Panc1 (cell line): Measurements from ENCODE around the gene SLAIN2. TPM values are rescaled to one million over a fixed set of nuclear protein-coding genes. Genes with fewer than 3 reads are reported as not detected.

Source experiments
- ATAC-seq: fragments of 200-7000 bp; cut with Tn5 transposase; 2 replicates; pipeline ENCODE4 v1.9.1; 2020; ENCODE audit warnings: mild to moderate bottlenecking, moderate library complexity
- BruUV-seq: library from RNA; stranded (reverse); fragments of 400-500 nt; replicated peaks from 2 replicates; lab custom pipeline; 2021; lab: Mats Ljungman, UMichigan
- CTCF ChIA-PET: fragments of 300-600 bp; sonication (Branson Sonifier 250); formaldehyde crosslinking; loops from one replicate; lab custom pipeline; 2022; ENCODE audit warnings: antibody characterized with exemption; lab: Charles Lee
- POLR2A ChIA-PET: fragments of 300-600 bp; sonication (Branson Sonifier 250); formaldehyde crosslinking; loops from one replicate; lab custom pipeline; 2022; ENCODE audit warnings: antibody characterized with exemption; lab: Charles Lee
- DNase-seq: peaks from one replicate; pipeline ENCODE4 v3.0.0-alpha.2; 2010; ENCODE audit warnings: low read depth, low spot score
- H3K27ac ChIP-seq: 2 replicates; pipeline ENCODE4 v1.5.1; 2011; ENCODE audit warnings: mild to moderate bottlenecking, low read length, inconsistent platforms
- H3K27me3 ChIP-seq: fragments of 200-500 bp; sonication (Bioruptor generic); 2 replicates; pipeline ENCODE4 v1.6.0; 2014; ENCODE audit warnings: low read length, inconsistent platforms; ENCODE audit not compliant: control insufficient read depth, insufficient read depth
- H3K36me3 ChIP-seq: fragments of 200-500 bp; sonication (Bioruptor generic); 2 replicates; pipeline ENCODE4 v1.5.1; 2014; ENCODE audit warnings: inconsistent platforms, mild to moderate bottlenecking, low read length, moderate library complexity; ENCODE audit not compliant: control insufficient read depth, insufficient read depth
- H3K4me1 ChIP-seq: 2 replicates; pipeline ENCODE4 v1.5.1; 2011; ENCODE audit warnings: inconsistent platforms, mild to moderate bottlenecking, low read length, moderate library complexity; ENCODE audit not compliant: control insufficient read depth, insufficient read depth
- H3K4me3 ChIP-seq, 2 experiments: 2 replicates each; pipeline ENCODE4 v1.5.1; 2011 to 2012; ENCODE audit warnings: low read depth in 2 of 2, low read length in 2 of 2, mild to moderate bottlenecking in 2 of 2, inconsistent platforms in 1 of 2, moderate library complexity in 1 of 2
- H3K9me3 ChIP-seq: fragments of 200-500 bp; sonication (Bioruptor generic); 2 replicates; pipeline ENCODE4 v1.5.1; 2014; ENCODE audit warnings: low read depth, mild to moderate bottlenecking, inconsistent platforms, low read length, moderate library complexity; ENCODE audit not compliant: control insufficient read depth, insufficient read depth
- CTCF ChIP-seq: fragments of 450-650 bp; IDR thresholded peaks from 2 replicates; pipeline ENCODE4 v1.5.1; 2017; ENCODE audit warnings: mild to moderate bottlenecking
- POLR2AphosphoS5 ChIP-seq: IDR thresholded peaks from 2 replicates; pipeline ENCODE4 v1.6.1; 2012; ENCODE audit warnings: mild to moderate bottlenecking, low read depth, low read length, moderate library complexity
- REST ChIP-seq, 2 experiments: IDR thresholded peaks; 2 replicates each; pipeline ENCODE4 v1.6.1; 2011 to 2012; ENCODE audit warnings: low read depth in 2 of 2, control low read depth in 1 of 2, low read length in 1 of 2, mild to moderate bottlenecking in 1 of 2, moderate library complexity in 1 of 2; ENCODE audit not compliant: insufficient read depth in 1 of 2
- SIN3A ChIP-seq: IDR thresholded peaks from 2 replicates; pipeline ENCODE4 v1.6.1; 2012; ENCODE audit warnings: low read depth, mild to moderate bottlenecking, low read length, moderate library complexity, borderline replicate concordance; ENCODE audit not compliant: insufficient read depth
- TCF7L2 ChIP-seq: IDR thresholded peaks from 2 replicates; pipeline ENCODE4 v1.6.1; 2011; ENCODE audit warnings: mild to moderate bottlenecking, low read depth, low read length, inconsistent platforms
- in situ Hi-C: cut with HindIII; loops from 2 replicates; pipeline ENCODE4 v1.10.0; 2016; ENCODE audit warnings: low sequenced_read_pairs, low pct_unique_long_range_greater_than_20kb
- intact Hi-C: fragments of 100-400 bp; cut with micrococcal nuclease; formaldehyde crosslinking; loops from one replicate; pipeline ENCODE4 v1.10.0; 2022; ENCODE audit not compliant: unreplicated experiment
- total RNA-seq: library from RNA; stranded (reverse); gene quantifications from one replicate; pipeline ENCODE4 v1.2.1, GENCODE V29; 2021; ENCODE audit not compliant: unreplicated experiment

Gene SLAIN2
- total RNA-seq, 1 experiment from 2014 or later, result 53.2 TPM

- H3K36me3 ChIP-seq, result peaks cover 3% of the 10 kb centered on the region; the same call in 1 of the 2 replicates
- no peaks in the 10 kb centered on the region for H3K9me3 ChIP-seq
- ChIA-PET CTCF (no interaction called here), POLR2A (no interaction called here)
- BruUV-seq, result no TSS peak
- no peak for ATAC-seq
- DNase-seq, result no peak
- H3K4me1 ChIP-seq, result no peaks in the 10 kb centered on the region
- in situ Hi-C loops, result no loop called here
- H3K27me3 ChIP-seq, result no peaks in the 10 kb centered on the region
- no peak overlapping the region for H3K4me3 ChIP-seq
- H3K27ac ChIP-seq, result no peak overlapping the region
- TF ChIP-seq REST (IDR thresholded peaks at IDR 0.05; ENCODE audit: insufficient read depth in 1 of 2, low read depth in 2 of 2, low read length in 1 of 2), result no peak
- no peak for TF ChIP-seq CTCF
- no peak for TF ChIP-seq TCF7L2
- TF ChIP-seq POLR2AphosphoS5, result no peak
- intact Hi-C loops, result no loop called here
These were observed 47.3 kb downstream of the SLAIN2 start for GRCh38 chr4:48388525-48389154.

GRCh38 chr4:48396043-48396442 is 54.7 kb downstream of the SLAIN2 start:
- Histone ChIP-seq H3K4me3 (no peak overlapping the region), H3K27me3 (no peaks in the 10 kb centered on the region), H3K27ac (no peak overlapping the region), H3K36me3 (no peaks in the 10 kb centered on the region), H3K9me3 (no peaks in the 10 kb centered on the region), H3K4me1 (no peaks in the 10 kb centered on the region)
- BruUV-seq, result no TSS peak
- TF ChIP-seq CTCF (no peak), POLR2AphosphoS5 (no peak), TCF7L2 (no peak), REST (IDR thresholded peaks at IDR 0.05; ENCODE audit: insufficient read depth in 1 of 2, low read depth in 2 of 2, low read length in 1 of 2) (no peak), SIN3A (no peak)
- ChIA-PET POLR2A (interaction anchor here (0.6 kb wide), 1 partner anchor 751 kb away, joined by 4 read pairs; no protein-coding TSS in a partner anchor), CTCF (no interaction called here)
- DNase-seq (no peak), ATAC-seq (no peak)
- intact Hi-C loops (no loop called here), in situ Hi-C loops (no loop called here)
